Measurements from ENCODE around the gene NDEL1.

NDEL1 gene

GRCh38 chr17:8469964-8470363 is 34.3 kb downstream of the NDEL1 start:
- DNase-seq (ENCODE audit: insufficient read length, low spot score) (no peak), FAIRE-seq (no peak)
- TF ChIP-seq CTCF (IDR thresholded peaks at IDR 0.05; ENCODE audit: insufficient read depth, missing control alignments) = no peak

GRCh38 chr17:8470447-8471047 is 34.9 kb downstream of the NDEL1 start:
- no peak for DNase-seq (ENCODE audit: insufficient read length, low spot score)
- no peak for TF ChIP-seq CTCF (IDR thresholded peaks at IDR 0.05; ENCODE audit: insufficient read depth, missing control alignments)
- no peak for FAIRE-seq

GRCh38 chr17:8472663-8473062 is 37.0 kb downstream of the NDEL1 start:
- DNase-seq (ENCODE audit: insufficient read length, low spot score) = no peak
- FAIRE-seq = no peak
- no peak for TF ChIP-seq CTCF (IDR thresholded peaks at IDR 0.05; ENCODE audit: insufficient read depth, missing control alignments)

GRCh38 chr17:8473451-8474192 is 37.9 kb downstream of the NDEL1 start:
- no peak for DNase-seq (ENCODE audit: insufficient read length, low spot score)
- no peak for TF ChIP-seq CTCF (IDR thresholded peaks at IDR 0.05; ENCODE audit: insufficient read depth, missing control alignments)
- no peak for FAIRE-seq

- TF ChIP-seq CTCF (IDR thresholded peaks at IDR 0.05; ENCODE audit: insufficient read depth, missing control alignments) = no peak
- no peak for DNase-seq (ENCODE audit: insufficient read length, low spot score)
- FAIRE-seq = no peak
Observed at GRCh38 chr17:8474826-8475225, 39.1 kb downstream of the NDEL1 start.

GRCh38 chr17:8475227-8475626 is 39.5 kb downstream of the NDEL1 start:
- FAIRE-seq = no peak
- no peak for TF ChIP-seq CTCF (IDR thresholded peaks at IDR 0.05; ENCODE audit: insufficient read depth, missing control alignments)
- DNase-seq (ENCODE audit: insufficient read length, low spot score) = no peak

GRCh38 chr17:8475781-8476180 is 40.1 kb downstream of the NDEL1 start:
- DNase-seq (ENCODE audit: insufficient read length, low spot score) (no peak), FAIRE-seq (no peak)
- TF ChIP-seq CTCF (IDR thresholded peaks at IDR 0.05; ENCODE audit: insufficient read depth, missing control alignments) = no peak
